Activated T-helper 2 cell treated with anti-CD3 and anti-CD28 coated beads, Interferon-gamma antibody, Interleukin-2, Interleukin-4, amounts not matched to agents 10 μg/mL and 5 μg/mL and 100 μg/mL, durations not matched to agents 14 hours and 24 hours and 36 hours (primary cell): ENCODE results near the gene NRCAM. TPM values are rescaled to one million over a fixed set of nuclear protein-coding genes. Genes with fewer than 3 reads are reported as not detected.
"Not testable (repeated sequence)": the region's sequence is repeated elsewhere in the genome, so short reads cannot be mapped to it uniquely, and the experiment has no call there.

Source experiments
- DNase-seq: peaks from one replicate; pipeline ENCODE4 v3.0.0; 2021; ENCODE audit warnings: low spot score
- H3K27ac Mint-ChIP-seq: one replicate; pipeline ENCODE4 v1.8.0; 2021; ENCODE audit warnings: mixed read lengths
- H3K27me3 Mint-ChIP-seq: one replicate; pipeline ENCODE4 v1.8.0; 2021; ENCODE audit warnings: low read depth, mixed read lengths
- H3K36me3 Mint-ChIP-seq: one replicate; pipeline ENCODE4 v1.8.0; 2021; ENCODE audit warnings: low read depth, mixed read lengths
- H3K4me1 Mint-ChIP-seq: one replicate; pipeline ENCODE4 v1.8.0; 2021; ENCODE audit warnings: low read depth, mixed read lengths
- H3K4me3 Mint-ChIP-seq: one replicate; pipeline ENCODE4 v1.8.0; 2021; ENCODE audit warnings: low read depth, mild to moderate bottlenecking, moderate library complexity, mixed read lengths
- H3K9me3 Mint-ChIP-seq: one replicate; pipeline ENCODE4 v1.8.0; 2021; ENCODE audit warnings: mixed read lengths
- intact Hi-C: fragments of 100-400 bp; cut with micrococcal nuclease; formaldehyde crosslinking; loops from one replicate; pipeline ENCODE4 v1.15.1; 2023
- total RNA-seq: library from RNA; stranded (reverse); gene quantifications from 2 replicates; pipeline ENCODE4 v1.2.3, GENCODE V29; 2022

The NRCAM gene
- total RNA-seq, 1 donor from 2014 or later = 0.05 TPM

GRCh38 chr7:108280136-108280535, 176.1 kb downstream of the NRCAM start:
- Mint-ChIP-seq H3K4me3 (no peak overlapping the region), H3K9me3 (no peaks in the 10 kb centered on the region), H3K4me1 (peaks cover 11% of the 10 kb centered on the region), H3K27me3 (no peaks in the 10 kb centered on the region), H3K27ac (no peak overlapping the region), H3K36me3 (no peaks in the 10 kb centered on the region)
- DNase-seq = no peak
- intact Hi-C loops = no loop called here

GRCh38 chr7:108278776-108279175, 177.5 kb downstream of the NRCAM start:
- H3K27ac Mint-ChIP-seq = no peak overlapping the region
- peaks cover 3% of the 10 kb centered on the region for H3K4me1 Mint-ChIP-seq
- no peaks in the 10 kb centered on the region for H3K36me3 Mint-ChIP-seq
- no peaks in the 10 kb centered on the region for H3K27me3 Mint-ChIP-seq
- DNase-seq = no peak
- intact Hi-C loops = no loop called here
- H3K4me3 Mint-ChIP-seq = no peak overlapping the region
- H3K9me3 Mint-ChIP-seq = no peaks in the 10 kb centered on the region

GRCh38 chr7:108278281-108278680, 178.0 kb downstream of the NRCAM start:
- H3K4me3 Mint-ChIP-seq = no peak overlapping the region
- no peaks in the 10 kb centered on the region for H3K9me3 Mint-ChIP-seq
- DNase-seq = no peak
- no peaks in the 10 kb centered on the region for H3K27me3 Mint-ChIP-seq
- H3K27ac Mint-ChIP-seq = no peak overlapping the region
- no peaks in the 10 kb centered on the region for H3K36me3 Mint-ChIP-seq
- peaks cover 2% of the 10 kb centered on the region for H3K4me1 Mint-ChIP-seq
- intact Hi-C loops = no loop called here

GRCh38 chr7:108274447-108274846, 181.8 kb downstream of the NRCAM start:
- DNase-seq, H3K4me1 Mint-ChIP-seq, H3K4me3 Mint-ChIP-seq, H3K36me3 Mint-ChIP-seq, H3K27me3 Mint-ChIP-seq, H3K9me3 Mint-ChIP-seq, intact Hi-C loops, H3K27ac Mint-ChIP-seq: not testable (repeated sequence)

DNA sequence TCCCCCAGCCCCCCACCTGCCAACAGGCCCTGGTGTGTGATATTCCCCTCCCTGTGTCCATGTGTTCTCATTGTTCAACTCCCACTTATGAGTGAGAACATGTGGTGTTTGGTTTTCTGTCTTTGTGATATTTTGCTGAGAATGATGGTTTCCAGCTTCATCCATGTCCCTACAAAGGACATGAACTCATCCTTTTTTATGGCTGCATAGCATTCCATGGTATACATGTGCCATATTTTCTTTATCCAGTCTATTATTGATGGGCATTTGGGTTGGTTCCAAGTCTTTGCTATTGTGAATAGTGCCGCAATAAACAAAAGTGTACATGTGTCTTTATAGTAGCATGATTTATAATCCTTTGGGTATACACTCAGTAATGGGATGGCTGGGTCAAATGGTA, 183.3 kb downstream of the NRCAM start:
- H3K27me3 Mint-ChIP-seq, H3K4me3 Mint-ChIP-seq, H3K4me1 Mint-ChIP-seq, H3K27ac Mint-ChIP-seq, DNase-seq, intact Hi-C loops, H3K36me3 Mint-ChIP-seq, H3K9me3 Mint-ChIP-seq: not testable (repeated sequence)

DNA sequence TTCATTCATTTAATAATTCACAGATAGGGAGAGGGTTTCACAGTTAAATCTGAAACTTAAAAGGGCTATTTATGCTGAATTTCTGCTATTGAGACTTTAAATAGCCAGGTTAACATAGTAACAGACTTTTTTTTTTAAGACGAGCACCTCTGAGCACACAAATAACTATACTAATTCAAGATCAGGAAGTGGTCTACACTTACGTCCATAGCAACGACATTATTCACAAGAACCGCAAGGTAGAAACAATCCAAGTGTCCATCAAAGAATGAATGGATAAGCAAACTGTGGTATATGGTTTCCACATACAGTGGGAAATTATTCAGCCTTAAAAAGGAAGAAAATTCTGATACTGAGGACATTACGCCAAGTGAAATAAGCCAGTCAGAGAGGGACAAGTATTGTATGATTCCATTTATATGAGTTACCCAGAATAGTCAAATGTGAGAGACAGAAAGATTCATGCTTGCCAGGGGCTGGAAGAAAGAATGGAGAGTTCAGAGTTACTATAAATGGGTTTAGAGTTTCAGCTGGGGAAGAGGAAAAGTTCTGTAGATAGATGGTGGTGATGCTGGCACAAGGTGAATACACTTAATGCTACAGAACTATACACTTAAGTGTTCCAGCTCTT, 185.7 kb downstream of the NRCAM start:
- no peak overlapping the region for H3K27ac Mint-ChIP-seq
- no peak overlapping the region for H3K4me3 Mint-ChIP-seq
- no peak for DNase-seq
- H3K4me1 Mint-ChIP-seq = peaks cover 3% of the 10 kb centered on the region
- intact Hi-C loops = no loop called here
- H3K36me3 Mint-ChIP-seq = no peaks in the 10 kb centered on the region
- no peaks in the 10 kb centered on the region for H3K9me3 Mint-ChIP-seq
- no peaks in the 10 kb centered on the region for H3K27me3 Mint-ChIP-seq

DNA sequence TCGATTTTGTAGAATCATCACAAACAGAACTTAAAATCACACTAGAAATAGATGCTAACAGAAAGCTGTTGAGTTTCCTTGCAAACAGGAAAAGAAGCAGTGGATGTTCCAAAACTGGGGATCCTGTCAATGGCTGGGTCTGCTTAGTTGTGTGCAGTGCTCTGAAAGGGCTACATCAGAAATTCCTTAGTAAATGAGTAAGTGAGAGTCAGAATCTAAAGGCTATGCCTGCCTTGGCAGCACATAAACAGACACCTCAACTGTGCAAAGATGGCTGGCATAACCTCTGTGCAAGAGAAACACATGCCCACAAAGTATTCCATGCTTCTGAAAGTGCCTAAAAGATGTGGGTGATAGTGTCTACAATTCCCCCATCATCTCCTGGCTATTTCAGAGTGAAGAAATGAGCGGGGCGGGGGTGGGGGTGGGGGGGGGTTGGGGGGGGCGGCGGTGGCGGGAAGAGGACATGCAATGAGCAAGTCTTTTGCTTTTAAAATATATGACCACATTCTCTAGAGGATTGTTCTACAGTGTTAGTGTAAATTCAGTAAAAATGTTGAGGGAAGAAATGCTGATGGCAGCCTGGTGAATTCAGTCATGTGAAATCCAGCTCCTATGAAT, 187.9 kb downstream of the NRCAM start:
- H3K27ac Mint-ChIP-seq = no peak overlapping the region
- H3K4me1 Mint-ChIP-seq = peaks cover 3% of the 10 kb centered on the region
- H3K36me3 Mint-ChIP-seq = no peaks in the 10 kb centered on the region
- intact Hi-C loops = no loop called here
- no peaks in the 10 kb centered on the region for H3K27me3 Mint-ChIP-seq
- H3K9me3 Mint-ChIP-seq = no peaks in the 10 kb centered on the region
- DNase-seq = no peak
- no peak overlapping the region for H3K4me3 Mint-ChIP-seq

DNA sequence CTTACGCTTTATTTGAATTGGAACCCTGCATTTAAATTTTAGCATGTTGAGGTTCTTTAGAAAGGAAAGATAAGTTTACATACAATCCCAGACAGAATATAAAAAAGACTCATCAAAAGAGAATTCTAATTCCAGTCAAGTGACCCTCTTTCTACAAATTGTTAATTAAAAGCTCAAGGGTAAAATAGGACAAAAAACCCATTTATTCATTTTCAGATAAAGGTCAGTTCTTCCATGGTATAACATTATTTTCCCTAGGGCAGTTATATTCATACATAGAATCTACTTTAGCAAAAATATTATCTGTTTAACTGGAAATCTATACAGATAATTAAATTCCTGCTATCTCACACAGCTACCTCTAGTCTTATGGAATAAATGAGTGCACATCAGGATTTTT, 188.6 kb downstream of the NRCAM start:
- DNase-seq = no peak
- no peaks in the 10 kb centered on the region for H3K27me3 Mint-ChIP-seq
- no peak overlapping the region for H3K4me3 Mint-ChIP-seq

GRCh38 chr7:108266491-108266890, 189.7 kb downstream of the NRCAM start:
- H3K4me1 Mint-ChIP-seq = no peaks in the 10 kb centered on the region
- H3K9me3 Mint-ChIP-seq = no peaks in the 10 kb centered on the region
- intact Hi-C loops = no loop called here
- H3K36me3 Mint-ChIP-seq = no peaks in the 10 kb centered on the region
- no peak for DNase-seq
- H3K4me3 Mint-ChIP-seq = no peak overlapping the region
- H3K27ac Mint-ChIP-seq = no peak overlapping the region
- no peaks in the 10 kb centered on the region for H3K27me3 Mint-ChIP-seq

More for the DNA sequence above, 188.6 kb downstream of the NRCAM start:
- Mint-ChIP-seq H3K9me3 (no peaks in the 10 kb centered on the region), H3K36me3 (no peaks in the 10 kb centered on the region), H3K27ac (no peak overlapping the region), H3K4me1 (peaks cover 3% of the 10 kb centered on the region)
- intact Hi-C loops = no loop called here

DNA sequence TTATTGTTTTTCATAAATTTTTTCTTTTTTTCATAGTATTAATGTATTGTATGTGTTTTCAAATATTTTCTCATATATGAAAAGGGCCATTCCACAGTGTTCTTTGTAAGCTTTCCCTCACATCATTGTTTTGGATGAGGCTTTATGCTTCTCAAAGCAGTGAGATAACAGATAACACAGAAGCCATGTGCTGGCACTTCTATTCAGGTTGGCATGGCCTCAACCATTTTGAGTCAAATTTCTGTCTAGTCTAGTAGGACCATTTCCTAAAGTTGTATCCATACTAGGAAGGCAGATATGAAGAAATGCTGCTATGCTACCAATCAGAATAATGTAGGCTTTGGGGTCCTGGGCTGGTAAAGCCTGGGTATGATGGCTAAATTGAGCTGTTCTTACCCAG, 190.2 kb downstream of the NRCAM start:
- Mint-ChIP-seq H3K27ac (no peak overlapping the region), H3K36me3 (no peaks in the 10 kb centered on the region), H3K4me1 (no peaks in the 10 kb centered on the region), H3K27me3 (no peaks in the 10 kb centered on the region), H3K4me3 (no peak overlapping the region), H3K9me3 (no peaks in the 10 kb centered on the region)
- intact Hi-C loops = no loop called here
- no peak for DNase-seq

DNA sequence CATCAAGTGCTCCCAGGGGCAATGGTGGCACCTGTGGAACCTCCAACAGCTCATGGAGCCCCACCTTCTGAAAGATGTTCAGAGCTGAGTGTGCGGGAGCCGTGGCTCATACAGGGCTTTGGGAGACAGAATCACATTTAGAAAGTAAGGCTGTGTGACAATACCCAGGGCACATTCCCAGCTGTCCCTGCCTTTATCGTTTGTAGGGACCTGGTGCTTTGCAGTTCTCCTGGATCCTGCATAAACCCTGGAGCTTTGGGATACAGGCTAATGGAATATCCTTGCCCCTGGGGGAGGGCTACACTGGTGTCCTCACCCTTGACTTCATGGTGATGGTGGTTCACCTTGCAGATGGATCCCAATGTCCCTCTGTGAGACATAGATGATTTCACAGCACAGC, 191.2 kb downstream of the NRCAM start:
- Mint-ChIP-seq H3K27ac (no peak overlapping the region), H3K4me1 (no peaks in the 10 kb centered on the region), H3K4me3 (no peak overlapping the region), H3K36me3 (no peaks in the 10 kb centered on the region), H3K9me3 (no peaks in the 10 kb centered on the region), H3K27me3 (no peaks in the 10 kb centered on the region)
- intact Hi-C loops = no loop called here
- DNase-seq = no peak

DNA sequence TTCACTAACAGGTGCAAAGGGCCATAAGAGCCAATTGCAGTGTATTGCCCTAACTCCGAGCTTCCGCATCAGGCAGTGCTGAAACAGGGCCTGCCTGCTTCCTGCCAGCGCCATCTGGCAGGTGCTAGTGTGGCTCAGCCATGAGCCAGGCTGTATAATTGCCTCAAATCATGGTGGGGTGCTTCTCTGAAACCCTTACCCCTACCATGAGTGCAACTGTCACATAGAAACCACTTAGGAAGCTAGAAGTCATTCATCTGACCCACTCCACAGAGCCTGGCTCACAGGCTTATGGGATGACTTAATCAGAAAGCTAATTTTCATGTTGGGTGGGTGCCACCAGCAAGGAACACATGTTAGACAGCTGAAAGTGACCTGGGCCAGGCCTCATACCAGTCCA, 192.8 kb downstream of the NRCAM start:
- Mint-ChIP-seq H3K27me3 (no peaks in the 10 kb centered on the region), H3K4me3 (no peak overlapping the region), H3K4me1 (no peaks in the 10 kb centered on the region), H3K27ac (no peak overlapping the region), H3K9me3 (no peaks in the 10 kb centered on the region), H3K36me3 (no peaks in the 10 kb centered on the region)
- intact Hi-C loops = no loop called here
- no peak for DNase-seq

GRCh38 chr7:108261560-108262255, 194.5 kb downstream of the NRCAM start:
- intact Hi-C loops = no loop called here
- no peaks in the 10 kb centered on the region for H3K9me3 Mint-ChIP-seq
- no peaks in the 10 kb centered on the region for H3K4me1 Mint-ChIP-seq
- no peaks in the 10 kb centered on the region for H3K27me3 Mint-ChIP-seq
- H3K36me3 Mint-ChIP-seq = no peaks in the 10 kb centered on the region
- no peak overlapping the region for H3K27ac Mint-ChIP-seq
- H3K4me3 Mint-ChIP-seq = no peak overlapping the region
- no peak for DNase-seq
